IgD-negative memory B cell (primary cell): Measurements from ENCODE around the gene LITAF. TPM values are rescaled to one million over a fixed set of nuclear protein-coding genes. Genes with fewer than 3 reads are reported as not detected.
"Not testable (repeated sequence)": the region's sequence is repeated elsewhere in the genome, so short reads cannot be mapped to it uniquely, and the experiment has no call there.

Experiments
- H3K27ac Mint-ChIP-seq, 3 donors: one replicate each; pipeline ENCODE4 v1.8.0; 2020 to 2022; ENCODE audit warnings: mild to moderate bottlenecking in 3 of 3, mixed read lengths in 3 of 3, moderate library complexity in 1 of 3
- H3K27me3 Mint-ChIP-seq: one replicate; pipeline ENCODE4 v1.8.0; 2021; ENCODE audit warnings: mixed read lengths
- H3K36me3 Mint-ChIP-seq: one replicate; pipeline ENCODE4 v1.8.0; 2020; ENCODE audit warnings: mild to moderate bottlenecking, mixed read lengths
- H3K4me1 Mint-ChIP-seq, 3 donors: one replicate each; pipeline ENCODE4 v1.8.0; 2020 to 2022; ENCODE audit warnings: mixed read lengths in 3 of 3, mild to moderate bottlenecking in 1 of 3
- H3K4me3 Mint-ChIP-seq, 4 donors: one replicate each; pipeline ENCODE4 v1.8.0; 2020 to 2022; ENCODE audit warnings: mild to moderate bottlenecking in 4 of 4, mixed read lengths in 4 of 4, moderate library complexity in 3 of 4
- H3K9me3 Mint-ChIP-seq, 3 donors: one replicate each; pipeline ENCODE4 v1.8.0; 2020 to 2021; ENCODE audit warnings: mixed read lengths in 3 of 3, mild to moderate bottlenecking in 1 of 3
- polyA plus RNA-seq: library from polyadenylated mRNA; unstranded; fragments of 300-500 nt; fragmentation: Illumina TruSeq; gene quantifications from one replicate; pipeline ENCODE4 v1.2.3, GENCODE V29; 2021

Gene LITAF
- polyA plus RNA-seq, 1 donor from 2014 or later = 318 TPM

DNA sequence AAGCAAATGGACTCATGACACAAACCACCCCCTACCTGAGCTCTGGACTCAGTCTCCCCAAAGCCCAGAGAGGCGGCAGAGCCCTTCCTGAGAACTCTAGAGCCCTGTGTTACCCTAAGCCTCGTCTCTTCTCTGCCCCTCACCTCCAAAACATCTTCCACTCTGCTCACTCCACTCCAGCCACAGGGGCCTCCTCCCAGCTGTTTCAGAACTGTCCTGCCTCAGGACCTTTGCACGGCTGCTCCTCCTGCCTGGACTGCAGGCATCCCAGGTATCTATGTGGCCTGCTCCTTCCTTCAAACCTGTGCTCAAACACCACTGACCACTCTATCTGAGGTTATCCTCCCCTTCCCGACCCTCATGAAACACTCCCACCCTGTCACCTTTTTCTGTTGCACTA, 12.9 kb upstream of the LITAF start:
- Mint-ChIP-seq H3K36me3 (no peaks in the 10 kb centered on the region), H3K4me1 (peaks cover 0 to 8% (median 0%) of the 10 kb centered on the region in 3 donors), H3K27me3 (no peaks in the 10 kb centered on the region), H3K27ac (no peak overlapping the region), H3K4me3 (no peak overlapping the region), H3K9me3 (no peaks in the 10 kb centered on the region)

DNA sequence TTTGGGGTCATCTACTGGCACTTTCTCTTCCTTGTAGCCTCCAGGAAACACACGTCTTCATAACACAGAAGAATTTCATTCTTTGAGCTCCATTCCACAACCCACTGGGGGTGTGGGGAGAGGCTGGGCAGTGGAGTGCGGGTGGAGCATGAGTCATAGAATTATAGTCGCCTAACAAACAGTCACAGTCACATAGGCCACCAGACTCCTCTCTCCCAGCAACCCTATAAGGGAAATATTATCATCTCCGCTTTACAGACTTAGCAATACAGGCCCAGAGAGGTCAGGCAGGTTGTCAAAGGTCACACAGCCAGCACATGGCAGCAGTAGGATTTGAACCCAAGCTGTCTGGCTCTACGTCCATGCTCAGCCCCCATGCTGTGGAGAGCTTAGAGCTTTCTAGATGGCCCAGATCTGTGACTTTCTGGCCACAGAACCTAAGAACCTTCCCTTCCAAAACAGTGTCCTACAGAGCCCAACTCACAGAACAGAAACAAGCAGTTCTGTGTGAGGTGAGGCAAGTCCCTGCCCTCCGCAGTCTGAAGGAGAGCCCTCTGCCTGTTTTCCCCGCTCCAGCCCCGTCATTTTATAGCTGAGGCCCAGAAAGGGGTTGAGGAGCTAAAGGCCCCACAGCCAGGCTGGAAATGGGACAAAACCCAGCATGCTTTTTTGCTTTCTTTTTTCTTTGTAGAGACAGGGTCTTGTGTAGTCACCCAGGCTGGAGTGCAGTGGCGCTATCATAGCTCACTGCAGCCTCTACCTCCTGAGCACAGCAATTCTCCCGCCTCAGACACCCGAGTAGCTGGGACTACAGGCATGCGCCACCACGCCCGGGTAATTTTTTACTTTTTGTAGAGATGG, 10.7 kb upstream of the LITAF start:
- Mint-ChIP-seq H3K9me3 (no peaks in the 10 kb centered on the region), H3K4me3 (no peak overlapping the region), H3K27me3 (no peaks in the 10 kb centered on the region), H3K4me1 (peaks cover 0 to 8% (median 0%) of the 10 kb centered on the region in 3 donors), H3K27ac (peak overlapping the region in 1 of 3 donors; percentile 59), H3K36me3 (no peaks in the 10 kb centered on the region)

DNA sequence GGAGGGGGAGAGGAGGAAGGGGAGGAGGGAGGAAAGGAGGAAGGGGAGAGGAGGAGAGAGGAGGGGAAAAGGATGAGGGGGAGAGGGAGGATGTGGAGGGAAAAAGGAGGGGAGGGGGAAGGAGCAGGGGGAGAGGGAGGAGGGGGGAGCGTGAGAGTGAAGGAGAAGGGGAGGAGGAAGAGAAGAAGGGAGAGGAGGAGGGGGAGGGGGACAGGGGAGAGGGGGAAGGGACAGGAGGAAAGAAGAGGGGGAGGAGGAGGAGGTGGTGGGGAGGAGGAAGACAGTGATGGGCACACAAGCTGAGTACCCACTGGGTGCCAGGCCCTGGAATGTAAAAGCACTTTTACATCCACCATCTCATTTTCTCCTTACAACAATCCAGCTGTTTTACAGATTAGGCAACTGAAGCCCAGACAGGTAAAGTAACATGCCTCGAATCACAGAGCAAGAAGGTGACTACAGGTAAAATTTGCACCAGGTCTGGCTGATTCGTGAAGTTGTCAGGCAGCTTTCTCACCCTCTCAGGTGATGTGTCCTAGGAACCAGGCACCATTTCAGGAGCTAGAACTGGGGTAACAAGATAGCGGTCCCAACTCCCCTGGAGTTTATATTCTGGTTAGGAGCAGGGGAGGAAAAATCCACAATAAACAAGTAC, 10.0 kb upstream of the LITAF start:
- H3K27ac Mint-ChIP-seq = no peak overlapping the region
- no peak overlapping the region for H3K4me3 Mint-ChIP-seq
- H3K4me1 Mint-ChIP-seq = peaks cover 0 to 3% (median 0%) of the 10 kb centered on the region in 3 donors
- no peaks in the 10 kb centered on the region for H3K27me3 Mint-ChIP-seq
- no peaks in the 10 kb centered on the region for H3K9me3 Mint-ChIP-seq
- H3K36me3 Mint-ChIP-seq = no peaks in the 10 kb centered on the region

DNA sequence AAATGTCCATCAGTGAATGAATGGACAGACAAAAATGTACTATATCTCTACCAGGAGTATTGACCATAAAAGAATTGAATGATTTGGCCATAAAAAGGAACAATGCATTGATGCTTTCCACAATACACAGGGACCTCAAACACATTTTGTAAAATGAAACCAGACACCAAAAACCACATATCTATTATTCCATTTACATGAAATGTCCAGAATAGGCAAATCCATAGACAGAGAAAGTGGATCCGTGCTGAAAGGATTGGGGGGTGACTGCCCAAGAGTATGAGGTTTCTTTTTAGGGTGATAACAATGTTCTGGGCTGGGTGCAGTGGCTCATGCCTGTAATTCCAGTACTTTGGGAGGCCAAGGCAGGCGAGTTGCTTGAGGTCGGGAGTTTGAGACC, 6.9 kb upstream of the LITAF start:
- Mint-ChIP-seq H3K27ac (no peak overlapping the region), H3K9me3 (no peaks in the 10 kb centered on the region), H3K4me3 (no peak overlapping the region), H3K27me3 (no peaks in the 10 kb centered on the region), H3K4me1 (peaks cover 0 to 3% (median 3%) of the 10 kb centered on the region in 3 donors), H3K36me3 (no peaks in the 10 kb centered on the region)

DNA sequence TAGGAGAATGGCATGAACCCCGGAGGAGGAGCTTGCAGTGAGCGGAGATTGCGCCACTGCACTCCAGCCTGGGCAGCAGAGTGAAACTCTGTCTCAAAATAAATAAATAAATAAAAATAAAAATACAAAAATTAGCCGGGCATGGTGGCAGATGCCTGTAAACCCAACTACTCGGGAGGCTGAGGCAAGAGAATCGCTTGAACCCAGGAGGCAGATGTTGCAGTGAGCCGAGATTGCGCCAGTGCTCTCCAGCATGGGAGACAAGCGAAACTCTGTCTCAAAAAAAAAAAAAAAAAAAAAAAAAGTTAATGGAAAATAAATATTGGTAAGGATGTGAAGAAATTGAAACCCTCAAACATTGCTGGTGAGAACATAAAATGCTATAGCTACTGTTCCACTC, 6.4 kb upstream of the LITAF start:
- not testable (repeated sequence) for H3K27me3 Mint-ChIP-seq, H3K9me3 Mint-ChIP-seq, H3K36me3 Mint-ChIP-seq, H3K27ac Mint-ChIP-seq, H3K4me3 Mint-ChIP-seq, H3K4me1 Mint-ChIP-seq

DNA sequence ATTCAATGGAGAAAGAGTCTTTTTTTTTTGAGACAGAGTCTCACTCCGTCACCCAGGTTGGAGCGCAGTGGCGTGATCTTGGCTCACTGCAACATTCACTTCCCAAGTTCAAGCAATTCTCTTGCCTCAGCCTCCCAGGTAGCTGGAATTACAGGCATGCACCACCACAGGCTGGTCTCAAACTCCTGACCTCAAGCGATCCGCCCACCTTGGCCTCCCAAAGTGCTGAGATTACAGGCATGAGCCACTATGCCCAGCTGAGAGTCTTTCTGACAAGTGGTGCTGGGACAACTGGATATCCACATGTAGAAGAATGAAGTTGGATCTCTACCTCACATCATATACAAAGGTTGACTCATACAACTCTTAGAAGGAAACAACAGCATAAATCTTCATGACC, 4.9 kb upstream of the LITAF start:
- Mint-ChIP-seq H3K4me3 (peak overlapping the region in 1 of 4 donors; percentile 68), H3K27ac (peak overlapping the region in 1 of 3 donors; percentile 21)
- H3K36me3 Mint-ChIP-seq, H3K9me3 Mint-ChIP-seq, H3K4me1 Mint-ChIP-seq, H3K27me3 Mint-ChIP-seq: not testable (repeated sequence)

DNA sequence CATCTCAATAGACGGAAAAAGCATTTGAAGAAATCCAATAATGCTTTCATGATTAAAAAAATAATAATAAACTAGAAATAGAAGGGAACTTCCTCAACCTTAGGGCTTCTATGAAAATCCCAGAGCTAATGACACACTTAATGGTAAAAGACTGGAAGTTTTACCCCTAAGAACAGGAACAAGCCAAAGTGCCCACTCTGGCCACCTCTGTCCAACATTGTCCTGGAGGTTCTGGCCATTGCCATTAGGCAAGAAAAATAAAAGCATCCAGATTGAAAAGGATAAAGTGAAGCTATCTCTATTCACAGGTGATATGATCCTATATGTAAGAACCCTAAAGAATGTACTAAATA, 2.5 kb upstream of the LITAF start:
- H3K4me1 Mint-ChIP-seq = peaks cover 12 to 26% (median 16%) of the 10 kb centered on the region in 3 donors
- no peaks in the 10 kb centered on the region for H3K27me3 Mint-ChIP-seq
- peak overlapping the region in 1 of 3 donors; percentile 84 for H3K27ac Mint-ChIP-seq
- no peaks in the 10 kb centered on the region for H3K9me3 Mint-ChIP-seq
- H3K4me3 Mint-ChIP-seq = peak overlapping the region in 1 of 4 donors; percentile 63
- no peaks in the 10 kb centered on the region for H3K36me3 Mint-ChIP-seq

DNA sequence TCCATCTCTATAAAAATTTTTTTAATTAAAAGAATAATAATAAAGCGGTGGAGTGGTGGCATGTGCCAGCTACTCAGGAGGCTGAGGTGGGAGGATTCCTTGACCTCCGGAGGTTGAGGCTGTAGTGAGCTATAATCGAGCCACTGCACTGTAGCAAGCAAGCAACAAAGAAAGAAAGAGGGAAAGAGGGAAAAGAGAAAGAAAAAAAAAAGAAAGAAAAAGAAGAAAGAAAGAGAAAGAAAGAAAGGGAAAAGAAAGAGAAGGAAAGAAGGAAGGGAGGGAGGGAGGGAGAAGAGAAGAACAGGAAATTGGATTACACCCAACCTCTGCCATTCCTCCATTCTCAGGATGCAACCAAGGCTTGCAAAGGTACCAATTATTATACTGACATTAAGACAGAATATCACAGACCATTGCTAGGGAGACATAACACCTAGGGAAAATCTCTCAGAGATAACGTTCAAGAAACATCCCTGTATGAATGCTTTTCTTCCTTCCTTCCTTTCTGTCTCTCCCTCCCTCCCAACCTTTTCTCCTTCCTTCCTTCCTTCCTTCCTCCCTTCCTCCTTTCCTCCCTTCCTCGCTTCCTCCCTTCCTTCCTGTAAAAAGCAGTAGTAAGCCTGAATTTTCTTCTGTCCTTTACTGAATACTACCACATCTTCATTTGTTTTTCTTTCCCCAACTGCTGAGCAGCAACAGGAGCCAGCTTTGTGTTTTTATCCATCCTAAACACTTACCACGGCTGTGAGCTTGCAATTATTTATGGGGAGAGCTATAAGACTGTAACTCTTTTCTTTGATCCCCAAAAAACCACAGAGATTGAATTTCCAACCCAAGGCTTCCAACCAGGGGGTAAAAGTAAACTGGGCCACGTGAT, 1.8 kb upstream of the LITAF start:
- H3K27me3 Mint-ChIP-seq = no peaks in the 10 kb centered on the region
- peak overlapping the region in 2 of 3 donors; percentile 50 to 84 for H3K27ac Mint-ChIP-seq
- no peaks in the 10 kb centered on the region for H3K9me3 Mint-ChIP-seq
- H3K4me1 Mint-ChIP-seq = peaks cover 18 to 32% (median 22%) of the 10 kb centered on the region in 3 donors
- H3K4me3 Mint-ChIP-seq = peak overlapping the region in 2 of 4 donors; percentile 50 to 93
- H3K36me3 Mint-ChIP-seq = no peaks in the 10 kb centered on the region

DNA sequence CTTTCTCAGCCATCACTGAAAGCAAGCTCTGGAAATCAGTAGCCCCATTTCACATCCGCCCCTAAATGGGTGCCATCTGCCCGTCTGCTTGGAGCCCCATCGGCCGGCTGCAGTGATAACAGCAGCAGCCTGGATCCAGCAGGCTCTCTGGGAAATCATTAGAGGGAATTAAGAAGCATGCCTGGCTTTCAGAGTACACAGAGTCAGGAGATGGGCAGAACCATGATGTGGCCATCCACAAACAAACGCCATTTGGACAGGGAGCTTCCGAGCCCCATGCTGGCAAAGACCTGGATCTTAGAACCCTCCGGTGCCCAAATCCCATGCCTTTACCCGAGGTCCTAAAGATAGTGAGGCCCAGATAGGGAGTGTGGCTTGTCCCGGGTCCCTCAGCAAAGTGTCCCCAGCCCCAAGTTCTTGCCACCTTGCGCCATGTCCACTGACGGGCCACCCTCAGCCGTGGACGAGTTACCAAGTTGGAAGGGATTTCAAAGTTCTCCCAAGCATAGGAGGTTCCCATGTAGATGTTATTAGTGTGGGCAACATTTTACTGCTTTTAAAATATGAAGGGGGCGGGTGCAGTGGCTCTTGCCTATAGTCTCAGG, 1.0 kb upstream of the LITAF start:
- Mint-ChIP-seq H3K27ac (peak overlapping the region; percentile 89 to 95 (median 91)), H3K27me3 (no peaks in the 10 kb centered on the region), H3K9me3 (no peaks in the 10 kb centered on the region), H3K4me1 (peaks cover 24 to 35% (median 29%) of the 10 kb centered on the region in 3 donors), H3K4me3 (peak overlapping the region; percentile 90 to 95 (median 92)), H3K36me3 (no peaks in the 10 kb centered on the region)

DNA sequence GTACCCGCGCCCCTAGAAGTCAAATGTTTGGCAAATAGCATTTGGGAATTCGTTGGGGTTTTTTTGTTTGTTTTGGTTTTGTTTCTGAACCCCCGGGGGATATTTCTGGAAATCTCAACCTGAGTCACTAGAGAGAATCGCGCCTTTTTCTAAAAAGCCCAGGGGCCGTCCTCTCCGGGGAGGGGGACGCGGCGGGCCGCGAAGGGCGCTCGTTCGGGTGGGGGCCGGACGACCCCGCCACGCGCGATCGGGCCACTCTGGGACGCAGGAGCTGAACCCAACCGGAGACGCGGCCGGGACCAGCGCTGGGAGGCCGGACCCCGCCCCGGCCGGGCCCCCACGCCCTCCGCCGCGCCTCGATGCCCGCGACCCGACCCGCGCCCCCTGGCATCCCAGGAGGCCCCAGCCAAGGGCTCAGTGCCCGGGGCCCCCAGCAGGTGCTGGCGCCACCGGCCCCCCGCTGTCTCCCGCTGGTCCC, 302 bp downstream of the LITAF start:
- no peaks in the 10 kb centered on the region for H3K9me3 Mint-ChIP-seq
- H3K4me1 Mint-ChIP-seq = peaks cover 36 to 48% (median 40%) of the 10 kb centered on the region in 3 donors
- H3K27ac Mint-ChIP-seq = peak overlapping the region; percentile 89 to 98 (median 96)
- H3K27me3 Mint-ChIP-seq = no peaks in the 10 kb centered on the region
- peak overlapping the region; percentile 88 to 98 (median 94) for H3K4me3 Mint-ChIP-seq
- H3K36me3 Mint-ChIP-seq = no peaks in the 10 kb centered on the region

DNA sequence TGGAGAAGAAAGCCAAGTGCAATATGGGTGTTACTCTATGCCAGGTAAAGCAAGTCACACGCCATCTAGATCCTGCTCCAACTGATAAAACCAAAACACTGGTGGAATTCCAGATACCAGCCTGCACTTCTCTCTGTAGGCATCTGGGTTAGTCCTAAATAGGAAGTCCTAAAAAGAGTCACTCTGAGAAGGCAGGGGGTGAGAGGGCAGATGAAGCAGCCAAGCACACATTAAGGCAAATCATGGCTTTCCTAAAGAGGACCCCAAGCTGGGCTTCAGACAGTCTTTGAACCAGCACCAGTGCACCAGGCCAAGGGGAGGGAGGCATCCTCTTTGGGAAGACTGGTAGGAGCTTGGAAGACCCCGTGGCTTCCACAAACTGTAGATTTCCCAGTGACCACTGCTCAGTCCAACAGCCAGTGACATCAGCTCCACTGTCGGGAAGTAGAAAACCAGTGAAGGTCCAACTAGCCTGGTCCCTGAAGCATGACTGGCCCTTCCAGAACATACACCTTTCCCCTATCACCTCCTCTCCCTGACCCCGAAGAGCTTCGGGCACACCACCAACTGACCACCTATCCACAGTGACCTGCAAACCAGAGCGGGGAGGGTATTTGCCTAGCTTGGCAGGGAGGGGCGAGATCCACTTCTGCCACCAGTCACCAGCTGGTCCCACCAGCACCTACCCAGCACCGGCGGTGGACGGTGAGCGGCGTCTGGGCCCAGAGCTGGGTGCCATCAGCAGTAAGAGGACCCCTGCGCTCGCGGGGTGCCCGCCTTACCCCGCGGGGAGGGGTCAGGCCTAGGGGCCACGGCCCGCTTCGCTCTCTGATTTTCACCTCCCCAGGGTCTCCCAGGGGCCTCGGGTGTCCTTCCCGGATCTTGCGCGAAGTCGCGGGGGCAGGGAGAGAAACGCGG, 1.0 kb downstream of the LITAF start:
- H3K4me1 Mint-ChIP-seq = peaks cover 42 to 52% (median 47%) of the 10 kb centered on the region in 3 donors

DNA sequence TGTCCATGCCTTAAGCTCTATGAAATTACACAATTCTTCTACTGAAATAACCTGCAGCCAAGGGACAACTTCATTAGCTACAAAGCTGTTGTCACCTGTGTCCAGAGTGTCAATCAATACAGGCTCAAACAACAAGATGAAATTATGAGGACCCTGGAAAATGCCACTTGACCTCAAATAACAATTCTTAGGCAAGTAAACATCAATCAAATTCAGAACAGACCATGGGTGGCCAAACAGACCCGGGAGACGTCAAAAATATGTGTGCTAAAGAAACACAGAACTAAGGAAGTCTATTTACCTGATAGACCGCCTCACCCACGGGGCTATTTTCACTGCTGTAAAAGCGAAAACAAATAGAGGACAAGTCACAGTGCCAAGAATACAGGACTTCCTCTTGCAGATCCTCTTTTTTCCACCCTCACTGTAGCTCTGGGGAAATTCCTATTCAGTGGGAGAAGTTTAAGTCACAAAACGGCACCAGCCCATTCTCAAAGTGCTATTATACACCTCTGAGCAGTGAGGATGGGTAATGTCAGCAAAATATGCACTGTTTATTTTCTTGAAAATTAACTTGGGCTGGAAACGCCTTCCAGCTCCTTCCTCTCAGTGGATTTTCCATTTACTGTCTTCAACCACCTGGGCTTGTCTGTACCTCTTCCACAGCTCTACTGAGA, 2.7 kb downstream of the LITAF start:
- H3K27me3 Mint-ChIP-seq = no peaks in the 10 kb centered on the region
- peaks cover 52 to 57% (median 53%) of the 10 kb centered on the region in 3 donors for H3K4me1 Mint-ChIP-seq
- no peaks in the 10 kb centered on the region for H3K36me3 Mint-ChIP-seq
- peak overlapping the region; percentile 89 to 98 (median 96) for H3K27ac Mint-ChIP-seq
- peak overlapping the region; percentile 88 to 98 (median 92) for H3K4me3 Mint-ChIP-seq
- no peaks in the 10 kb centered on the region for H3K9me3 Mint-ChIP-seq

More for the DNA sequence above, 1.0 kb downstream of the LITAF start:
- no peaks in the 10 kb centered on the region for H3K9me3 Mint-ChIP-seq
- H3K27me3 Mint-ChIP-seq = no peaks in the 10 kb centered on the region
- peak overlapping the region; percentile 89 to 98 (median 96) for H3K27ac Mint-ChIP-seq
- H3K36me3 Mint-ChIP-seq = no peaks in the 10 kb centered on the region
- peak overlapping the region; percentile 88 to 98 (median 92) for H3K4me3 Mint-ChIP-seq

DNA sequence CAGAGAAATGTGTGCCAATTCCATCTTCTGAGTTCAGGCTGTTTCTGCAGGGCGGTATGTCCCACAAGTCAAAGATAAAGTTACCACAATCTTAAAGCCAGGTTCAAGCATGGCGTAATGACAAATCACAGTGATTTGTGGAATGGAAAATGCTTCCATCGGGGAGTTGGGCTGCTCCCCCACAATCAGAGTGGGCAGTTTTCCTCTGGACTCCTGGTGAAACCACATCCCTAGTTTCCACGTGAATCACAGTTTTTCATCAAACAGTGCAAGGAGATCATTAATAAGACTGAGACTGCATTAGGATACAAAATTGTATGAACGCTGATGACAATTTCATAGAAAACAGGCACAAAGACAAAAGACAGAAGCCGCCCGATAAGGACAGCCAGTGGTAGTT, 3.6 kb downstream of the LITAF start:
- Mint-ChIP-seq H3K27me3 (no peaks in the 10 kb centered on the region), H3K4me1 (peaks cover 51 to 61% (median 57%) of the 10 kb centered on the region in 3 donors), H3K36me3 (peaks cover 4% of the 10 kb centered on the region), H3K27ac (peak overlapping the region in 2 of 3 donors; percentile 59 to 79), H3K4me3 (peak overlapping the region; percentile 8 to 84 (median 40)), H3K9me3 (no peaks in the 10 kb centered on the region)
